Testis (tissue), 3 donors: ENCODE data around the gene IL22RA1. TPM values are rescaled to one million over a fixed set of nuclear protein-coding genes. Genes with fewer than 3 reads are reported as not detected.

ENCODE experiments used
- DNase-seq: peaks from one replicate; pipeline ENCODE4 v3.0.0-alpha.2; 2019
- H3K27ac ChIP-seq, 2 donors: fragments of 200-600 bp; sonication (generic); one replicate each; pipeline ENCODE4 v1.5.1; 2019
- H3K27me3 ChIP-seq: fragments of 200-600 bp; sonication (generic); one replicate; pipeline ENCODE4 v1.5.1; 2019
- H3K36me3 ChIP-seq: fragments of 200-600 bp; sonication (generic); one replicate; pipeline ENCODE4 v1.5.1; 2017; ENCODE audit warnings: low read depth; ENCODE audit errors: missing control alignments
- H3K4me1 ChIP-seq: fragments of 200-600 bp; sonication (generic); one replicate; pipeline ENCODE4 v1.5.1; 2019
- H3K4me3 ChIP-seq, 2 donors: fragments of 200-600 bp; sonication (generic); one replicate each; pipeline ENCODE4 v1.5.1; 2017 to 2019
- H3K9me3 ChIP-seq: fragments of 200-600 bp; sonication (generic); one replicate; pipeline ENCODE4 v1.5.1; 2017
- CTCF ChIP-seq, 3 experiments: fragments of 450-650 bp in 2 of 3; fragments of 200-600 bp in 1 of 3; sonication (generic) in 1 of 3; IDR thresholded peaks; one replicate each; pipeline ENCODE4 v1.5.1; 2016 to 2019; ENCODE audit warnings: antibody characterized with exemption in 3 of 3, mild to moderate bottlenecking in 2 of 3, moderate library complexity in 1 of 3
- POLR2A ChIP-seq: fragments of 450-650 bp; IDR thresholded peaks from one replicate; pipeline ENCODE4 v1.6.1; 2017; ENCODE audit warnings: antibody characterized with exemption, mild to moderate bottlenecking, moderate library complexity
- WGBS, 2 donors: methylation state at CpG; one replicate each; pipeline ENCODE4 v1.1.5; 2018; 5-methylcytosine and 5-hydroxymethylcytosine counted together
- intact Hi-C: fragments of 100-400 bp; cut with DNase I; formaldehyde crosslinking; loops from one replicate; pipeline ENCODE4 v1.15.1; 2023; ENCODE audit warnings: low total_unique reads
- polyA plus RNA-seq: library from polyadenylated mRNA; stranded (reverse); fragments of 350-450 nt; fragmentation: Illumina TruSeq; extraction: RNeasy Lipid Tissue Mini Kit (QIAGEN cat#74804); gene quantifications from one replicate; pipeline ENCODE4 v1.2.3, GENCODE V29; 2014; ENCODE audit warnings: low read depth, low replicate concordance; ENCODE audit not compliant: insufficient read depth
- total RNA-seq, 2 donors: library from RNA; depleted of rRNA; stranded (reverse); fragments of >200 nt; gene quantifications; one replicate each; pipeline ENCODE4 v1.2.3, GENCODE V29; 2016

The IL22RA1 gene
- total and polyA plus RNA-seq, 3 donors from 2014 or later: 0.31 to 0.95 (median 0.93) TPM

- Histone ChIP-seq H3K4me3 (no peak overlapping the region), H3K36me3 (no peaks in the 10 kb centered on the region), H3K9me3 (no peaks in the 10 kb centered on the region), H3K27me3 (no peaks in the 10 kb centered on the region), H3K4me1 (no peaks in the 10 kb centered on the region), H3K27ac (no peak overlapping the region)
- 73 to 81% methylated on average over 6 of the region's 6 CpGs for WGBS, 2 donors
- TF ChIP-seq POLR2A (no peak), CTCF (IDR thresholded peaks at IDR 0.05) (no peak)
- DNase-seq: no peak
- intact Hi-C loops: no loop called here
These were observed 39.1 kb upstream of the IL22RA1 start for GRCh38 chr1:24182061-24182460.

- DNase-seq: no peak
- Histone ChIP-seq H3K27me3 (no peaks in the 10 kb centered on the region), H3K4me1 (no peaks in the 10 kb centered on the region), H3K27ac (no peak overlapping the region), H3K9me3 (no peaks in the 10 kb centered on the region), H3K4me3 (no peak overlapping the region), H3K36me3 (no peaks in the 10 kb centered on the region)
- TF ChIP-seq POLR2A: no peak
- TF ChIP-seq CTCF (IDR thresholded peaks at IDR 0.05): no peak
- WGBS, 2 donors: 83 to 100% methylated on average over 3 to 5 of the region's 5 CpGs
- intact Hi-C loops: no loop called here
These were observed 38.7 kb upstream of the IL22RA1 start for GRCh38 chr1:24181619-24182018.

GRCh38 chr1:24180676-24181075, 37.7 kb upstream of the IL22RA1 start:
- no peak for TF ChIP-seq POLR2A
- no peak for TF ChIP-seq CTCF (IDR thresholded peaks at IDR 0.05)
- intact Hi-C loops: no loop called here
- no peaks in the 10 kb centered on the region for H3K9me3 ChIP-seq
- 89 to 93% methylated on average over 4 to 6 of the region's 6 CpGs for WGBS, 2 donors
- H3K27ac ChIP-seq: no peak overlapping the region
- H3K27me3 ChIP-seq: no peaks in the 10 kb centered on the region
- no peak for DNase-seq
- no peak overlapping the region for H3K4me3 ChIP-seq
- no peaks in the 10 kb centered on the region for H3K36me3 ChIP-seq
- H3K4me1 ChIP-seq: no peaks in the 10 kb centered on the region

- Histone ChIP-seq H3K4me3 (no peak overlapping the region), H3K27me3 (no peaks in the 10 kb centered on the region), H3K9me3 (no peaks in the 10 kb centered on the region), H3K36me3 (no peaks in the 10 kb centered on the region), H3K4me1 (no peaks in the 10 kb centered on the region), H3K27ac (no peak overlapping the region)
- WGBS, 2 donors: 87 to 88% methylated on average over 9 to 10 of the region's 10 CpGs
- DNase-seq: no peak
- intact Hi-C loops: no loop called here
- TF ChIP-seq POLR2A (no peak), CTCF (IDR thresholded peaks at IDR 0.05) (no peak)
These were observed 36.4 kb upstream of the IL22RA1 start for GRCh38 chr1:24179251-24179840.

GRCh38 chr1:24178407-24178806, 35.5 kb upstream of the IL22RA1 start:
- TF ChIP-seq CTCF (IDR thresholded peaks at IDR 0.05) (no peak), POLR2A (no peak)
- DNase-seq: no peak
- Histone ChIP-seq H3K36me3 (no peaks in the 10 kb centered on the region), H3K4me1 (no peaks in the 10 kb centered on the region), H3K27ac (no peak overlapping the region), H3K9me3 (no peaks in the 10 kb centered on the region), H3K4me3 (no peak overlapping the region), H3K27me3 (no peaks in the 10 kb centered on the region)
- intact Hi-C loops: no loop called here
- 90 to 94% methylated on average over 3 of the region's 3 CpGs for WGBS, 2 donors
